K562 (cell line): ENCODE measurements around the gene RAE1. TPM values are rescaled to one million over a fixed set of nuclear protein-coding genes. Genes with fewer than 3 reads are reported as not detected.

Experiments used
- CBX3 ChIP-seq, 2 experiments: IDR thresholded peaks; 1 replicate in 1 of 2; 2 replicates in 1 of 2; pipeline ENCODE4 v1.6.1; 2012; ENCODE audit warnings: inconsistent platforms in 2 of 2, low read length in 2 of 2, borderline replicate concordance in 1 of 2, control low read depth in 1 of 2
- RCOR1 ChIP-seq, 2 experiments: IDR thresholded peaks; 2 replicates each; pipeline ENCODE4 v1.6.1; 2012; ENCODE audit warnings: low read depth in 2 of 2, low read length in 2 of 2, borderline replicate concordance in 1 of 2, improper control_type of control experiment in 1 of 2
- SAFB ChIP-seq: fragments of 200-400 bp; formaldehyde crosslinking; IDR thresholded peaks from 2 replicates; pipeline ENCODE4 v1.6.1; 2017; ENCODE audit warnings: low read depth, low read length, borderline replicate concordance
- SMC3 ChIP-seq: conservative IDR thresholded peaks from 2 replicates; pipeline ENCODE4 v1.6.1; 2011; ENCODE audit warnings: low read depth, low read length, improper control_type of control experiment; ENCODE audit not compliant: insufficient read depth
- XRCC5 ChIP-seq: fragments of 200-400 bp; formaldehyde crosslinking; IDR thresholded peaks from 2 replicates; pipeline ENCODE4 v1.6.1; 2017; ENCODE audit warnings: low read depth, mild to moderate bottlenecking, low read length
- polyA plus RNA-seq, 8 experiments: library from polyadenylated mRNA; depleted of rRNA in 4 of 8; stranded (reverse) in 5 of 8; unstranded in 3 of 8; fragments of >200 nt; fragmentation: Nextera tagmentation in 2 of 8; fragmentation: Illumina TruSeq in 1 of 8; extraction: Ambion mirVana in 2 of 8; extraction: Trizol in 1 of 8; gene quantifications; 2 replicates each; pipeline versions ENCODE4 v1.2.1 to v1.2.3, GENCODE V29; 2011 to 2014; ENCODE audit warnings: inconsistent platforms in 1 of 8, missing spikeins in 1 of 8
- total RNA-seq, 7 experiments: library from RNA; depleted of rRNA in 6 of 7; stranded (reverse); fragments of >200 nt in 6 of 7; fragmentation: Illumina TruSeq in 2 of 7; extraction: Trizol in 2 of 7; gene quantifications; 2 replicates each; pipeline versions ENCODE4 v1.2.1 to v1.2.3, GENCODE V29; 2011 to 2021; ENCODE audit warnings: low replicate concordance in 1 of 7
- TF ChIP-seq, protein P1 (sequence below), 2 experiments: fragments of 450-650 bp; formaldehyde crosslinking in 1 of 2; IDR thresholded peaks; 2 replicates each; pipeline versions ENCODE4 v1.4.0 to v1.6.1; 2014 to 2020; ENCODE audit warnings: mild to moderate bottlenecking in 2 of 2, borderline replicate concordance in 1 of 2, low read depth in 1 of 2
- TF ChIP-seq, protein P2 (sequence below): fragments of 250-450 bp; sonication (Bioruptor Pico); IDR thresholded peaks from 2 replicates; pipeline ENCODE4 v1.8.0; 2022; ENCODE audit warnings: inconsistent platforms
- TF ChIP-seq, protein P3 (sequence below): sonication (generic); formaldehyde crosslinking; IDR thresholded peaks from 2 replicates; pipeline ENCODE4 v1.8.1; 2023; ENCODE audit warnings: mild to moderate bottlenecking, missing genetic modification reagents, moderate library complexity
- TF ChIP-seq, protein P4 (sequence below): fragments of 450-650 bp; IDR thresholded peaks from 2 replicates; pipeline ENCODE4 v1.6.1; 2017; ENCODE audit warnings: antibody characterized with exemption
- TF ChIP-seq, protein P5 (sequence below): sonication (generic); formaldehyde crosslinking; IDR thresholded peaks from 2 replicates; pipeline ENCODE4 v1.8.0; 2022; ENCODE audit warnings: missing genetic modification reagents, mild to moderate bottlenecking, moderate library complexity, borderline replicate concordance

The RAE1 gene
- total and polyA plus RNA-seq, 9 of the 15 experiments (the other 6 are each of a cell fraction or from before 2014, with no cell fraction given) = 33.7 to 248 (median 77.7) TPM

DNA sequence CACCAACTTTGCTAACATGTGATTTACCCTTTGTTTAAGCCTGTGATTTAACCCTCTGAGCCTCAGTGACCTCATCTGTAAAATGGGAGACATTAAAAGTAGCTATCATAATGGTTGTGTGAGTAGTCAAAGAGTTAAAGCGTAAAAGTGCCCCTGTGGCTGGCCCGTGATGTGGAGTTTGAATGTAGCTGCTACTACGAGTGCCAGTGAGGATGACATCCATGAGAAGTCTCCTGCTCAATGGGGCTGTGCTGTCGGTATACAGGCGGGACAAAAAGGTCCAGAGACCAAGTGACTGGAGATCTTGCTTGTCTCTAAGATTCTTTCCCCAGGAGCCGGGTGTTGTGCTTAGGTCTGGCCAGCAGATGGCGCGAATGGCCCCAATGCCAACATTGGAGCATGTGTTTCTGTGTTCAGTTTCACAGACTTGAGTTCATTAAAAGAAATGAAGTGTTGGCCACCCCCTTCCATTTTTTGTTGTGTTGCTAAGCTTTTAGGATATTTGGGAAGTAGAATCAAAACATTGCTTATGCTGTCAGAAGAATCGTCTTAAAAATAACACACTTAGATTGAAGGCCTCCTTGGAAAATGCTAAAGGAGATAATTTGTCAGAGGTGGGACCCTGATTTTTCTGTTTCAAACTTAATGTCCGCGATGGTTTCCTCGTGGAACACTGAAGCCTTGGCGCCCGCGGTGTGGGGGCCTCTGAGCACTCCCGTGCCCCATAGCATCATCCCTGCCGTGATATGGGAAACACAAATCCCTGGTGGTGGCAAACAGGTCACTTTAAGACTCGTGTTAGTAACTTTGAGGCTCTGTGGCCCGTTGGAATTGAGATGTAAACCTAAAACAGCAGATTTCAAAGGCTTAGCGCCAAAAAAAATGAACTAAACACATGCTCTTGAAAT is 30.8 kb downstream of the RAE1 start (continued):
- TF ChIP-seq, protein P1, sequence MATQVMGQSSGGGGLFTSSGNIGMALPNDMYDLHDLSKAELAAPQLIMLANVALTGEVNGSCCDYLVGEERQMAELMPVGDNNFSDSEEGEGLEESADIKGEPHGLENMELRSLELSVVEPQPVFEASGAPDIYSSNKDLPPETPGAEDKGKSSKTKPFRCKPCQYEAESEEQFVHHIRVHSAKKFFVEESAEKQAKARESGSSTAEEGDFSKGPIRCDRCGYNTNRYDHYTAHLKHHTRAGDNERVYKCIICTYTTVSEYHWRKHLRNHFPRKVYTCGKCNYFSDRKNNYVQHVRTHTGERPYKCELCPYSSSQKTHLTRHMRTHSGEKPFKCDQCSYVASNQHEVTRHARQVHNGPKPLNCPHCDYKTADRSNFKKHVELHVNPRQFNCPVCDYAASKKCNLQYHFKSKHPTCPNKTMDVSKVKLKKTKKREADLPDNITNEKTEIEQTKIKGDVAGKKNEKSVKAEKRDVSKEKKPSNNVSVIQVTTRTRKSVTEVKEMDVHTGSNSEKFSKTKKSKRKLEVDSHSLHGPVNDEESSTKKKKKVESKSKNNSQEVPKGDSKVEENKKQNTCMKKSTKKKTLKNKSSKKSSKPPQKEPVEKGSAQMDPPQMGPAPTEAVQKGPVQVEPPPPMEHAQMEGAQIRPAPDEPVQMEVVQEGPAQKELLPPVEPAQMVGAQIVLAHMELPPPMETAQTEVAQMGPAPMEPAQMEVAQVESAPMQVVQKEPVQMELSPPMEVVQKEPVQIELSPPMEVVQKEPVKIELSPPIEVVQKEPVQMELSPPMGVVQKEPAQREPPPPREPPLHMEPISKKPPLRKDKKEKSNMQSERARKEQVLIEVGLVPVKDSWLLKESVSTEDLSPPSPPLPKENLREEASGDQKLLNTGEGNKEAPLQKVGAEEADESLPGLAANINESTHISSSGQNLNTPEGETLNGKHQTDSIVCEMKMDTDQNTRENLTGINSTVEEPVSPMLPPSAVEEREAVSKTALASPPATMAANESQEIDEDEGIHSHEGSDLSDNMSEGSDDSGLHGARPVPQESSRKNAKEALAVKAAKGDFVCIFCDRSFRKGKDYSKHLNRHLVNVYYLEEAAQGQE (IDR thresholded peaks at IDR 0.05; ENCODE audit: borderline replicate concordance) = peak; percentile 91
- TF ChIP-seq, protein P1 (CRISPR knock-in tag; IDR thresholded peaks at IDR 0.05; ENCODE audit: low read depth) = no peak
- TF ChIP-seq, protein P2, sequence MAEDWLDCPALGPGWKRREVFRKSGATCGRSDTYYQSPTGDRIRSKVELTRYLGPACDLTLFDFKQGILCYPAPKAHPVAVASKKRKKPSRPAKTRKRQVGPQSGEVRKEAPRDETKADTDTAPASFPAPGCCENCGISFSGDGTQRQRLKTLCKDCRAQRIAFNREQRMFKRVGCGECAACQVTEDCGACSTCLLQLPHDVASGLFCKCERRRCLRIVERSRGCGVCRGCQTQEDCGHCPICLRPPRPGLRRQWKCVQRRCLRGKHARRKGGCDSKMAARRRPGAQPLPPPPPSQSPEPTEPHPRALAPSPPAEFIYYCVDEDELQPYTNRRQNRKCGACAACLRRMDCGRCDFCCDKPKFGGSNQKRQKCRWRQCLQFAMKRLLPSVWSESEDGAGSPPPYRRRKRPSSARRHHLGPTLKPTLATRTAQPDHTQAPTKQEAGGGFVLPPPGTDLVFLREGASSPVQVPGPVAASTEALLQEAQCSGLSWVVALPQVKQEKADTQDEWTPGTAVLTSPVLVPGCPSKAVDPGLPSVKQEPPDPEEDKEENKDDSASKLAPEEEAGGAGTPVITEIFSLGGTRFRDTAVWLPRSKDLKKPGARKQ (CRISPR knock-in tag) = no peak
- TF ChIP-seq, protein P3, sequence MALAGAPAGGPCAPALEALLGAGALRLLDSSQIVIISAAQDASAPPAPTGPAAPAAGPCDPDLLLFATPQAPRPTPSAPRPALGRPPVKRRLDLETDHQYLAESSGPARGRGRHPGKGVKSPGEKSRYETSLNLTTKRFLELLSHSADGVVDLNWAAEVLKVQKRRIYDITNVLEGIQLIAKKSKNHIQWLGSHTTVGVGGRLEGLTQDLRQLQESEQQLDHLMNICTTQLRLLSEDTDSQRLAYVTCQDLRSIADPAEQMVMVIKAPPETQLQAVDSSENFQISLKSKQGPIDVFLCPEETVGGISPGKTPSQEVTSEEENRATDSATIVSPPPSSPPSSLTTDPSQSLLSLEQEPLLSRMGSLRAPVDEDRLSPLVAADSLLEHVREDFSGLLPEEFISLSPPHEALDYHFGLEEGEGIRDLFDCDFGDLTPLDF = peak; percentile 68; the same call in 1 of the 2 replicates
- TF ChIP-seq, protein P4, sequence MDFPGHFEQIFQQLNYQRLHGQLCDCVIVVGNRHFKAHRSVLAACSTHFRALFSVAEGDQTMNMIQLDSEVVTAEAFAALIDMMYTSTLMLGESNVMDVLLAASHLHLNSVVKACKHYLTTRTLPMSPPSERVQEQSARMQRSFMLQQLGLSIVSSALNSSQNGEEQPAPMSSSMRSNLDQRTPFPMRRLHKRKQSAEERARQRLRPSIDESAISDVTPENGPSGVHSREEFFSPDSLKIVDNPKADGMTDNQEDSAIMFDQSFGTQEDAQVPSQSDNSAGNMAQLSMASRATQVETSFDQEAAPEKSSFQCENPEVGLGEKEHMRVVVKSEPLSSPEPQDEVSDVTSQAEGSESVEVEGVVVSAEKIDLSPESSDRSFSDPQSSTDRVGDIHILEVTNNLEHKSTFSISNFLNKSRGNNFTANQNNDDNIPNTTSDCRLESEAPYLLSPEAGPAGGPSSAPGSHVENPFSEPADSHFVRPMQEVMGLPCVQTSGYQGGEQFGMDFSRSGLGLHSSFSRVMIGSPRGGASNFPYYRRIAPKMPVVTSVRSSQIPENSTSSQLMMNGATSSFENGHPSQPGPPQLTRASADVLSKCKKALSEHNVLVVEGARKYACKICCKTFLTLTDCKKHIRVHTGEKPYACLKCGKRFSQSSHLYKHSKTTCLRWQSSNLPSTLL = no peak
- TF ChIP-seq SAFB (no peak), RCOR1 (IDR thresholded peaks at IDR 0.05; ENCODE audit: borderline replicate concordance in 1 of 2, low read depth in 2 of 2, low read length in 2 of 2) (peak in 1 of 2 experiments; percentile 43; a peak in 1 of 4 replicates), CBX3 (IDR thresholded peaks at IDR 0.05; ENCODE audit: borderline replicate concordance in 1 of 2, low read length in 2 of 2) (peak in 1 of 2 experiments; percentile 38; a peak in 1 of 3 replicates), SMC3 (peak; percentile 97), XRCC5 (peak; percentile 63; the same call in 1 of the 2 replicates)
- TF ChIP-seq, protein P5, sequence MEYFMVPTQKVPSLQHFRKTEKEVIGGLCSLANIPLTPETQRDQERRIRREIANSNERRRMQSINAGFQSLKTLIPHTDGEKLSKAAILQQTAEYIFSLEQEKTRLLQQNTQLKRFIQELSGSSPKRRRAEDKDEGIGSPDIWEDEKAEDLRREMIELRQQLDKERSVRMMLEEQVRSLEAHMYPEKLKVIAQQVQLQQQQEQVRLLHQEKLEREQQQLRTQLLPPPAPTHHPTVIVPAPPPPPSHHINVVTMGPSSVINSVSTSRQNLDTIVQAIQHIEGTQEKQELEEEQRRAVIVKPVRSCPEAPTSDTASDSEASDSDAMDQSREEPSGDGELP (CRISPR knock-in tag) = 0 out of 2 replicates have a peak, but pooled peaks have one; percentile 28
